GM12874 (cell line): Measurements from ENCODE around the gene ZNF442.

ENCODE experiments used
- TF ChIP-seq, protein P1 (sequence below): IDR thresholded peaks from 2 replicates; pipeline ENCODE4 v1.5.1; 2011; ENCODE audit warnings: low read depth, mild to moderate bottlenecking, control low read depth, low read length, moderate library complexity; ENCODE audit not compliant: insufficient read depth

The ZNF442 gene

DNA sequence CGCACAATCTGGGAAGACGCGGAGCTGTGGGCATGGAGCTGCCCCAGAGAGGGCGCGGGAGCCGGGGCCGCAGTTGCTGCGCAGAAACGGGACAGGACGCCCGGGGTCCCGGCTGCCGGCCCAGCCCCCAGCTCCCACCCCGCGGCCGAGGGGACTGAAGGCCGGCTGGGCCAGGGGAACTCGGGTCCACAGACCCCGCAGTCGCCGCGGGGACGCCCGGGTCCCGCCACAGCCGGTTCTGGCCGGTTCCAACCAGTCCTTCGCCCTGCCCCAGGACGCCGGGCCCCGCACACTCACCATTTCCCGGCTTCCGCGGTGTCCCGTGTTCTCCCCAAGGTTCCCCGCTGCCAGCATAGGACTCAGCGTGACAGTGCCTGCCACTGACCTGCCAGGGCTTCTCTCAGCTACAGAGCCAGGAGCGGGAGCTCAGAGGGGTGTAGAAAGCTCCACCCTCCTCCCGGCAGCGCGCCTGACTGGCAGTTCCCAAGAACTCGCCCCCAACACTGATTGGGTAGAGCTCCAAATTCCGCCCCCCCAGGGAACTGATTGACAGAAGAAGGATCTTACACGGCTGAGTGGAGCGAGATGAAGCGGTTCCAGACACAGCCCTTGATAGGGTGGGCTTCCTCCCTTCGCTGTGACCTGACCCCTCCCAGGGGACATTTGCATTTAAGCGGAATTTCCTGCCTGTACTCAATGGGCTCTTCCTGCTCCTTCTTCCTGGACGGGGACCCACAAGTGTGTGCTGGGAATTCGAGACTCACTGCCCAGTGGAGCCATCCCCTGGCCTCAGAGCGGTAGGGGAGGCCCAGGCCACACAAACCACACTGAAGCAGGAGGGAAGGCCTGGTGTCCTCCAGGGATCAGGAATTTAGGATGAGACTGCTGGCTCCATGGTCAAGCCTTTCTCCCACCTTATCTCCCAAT lies at the start of gene ZNF442:
ZNF442 (minus strand) TSS at position 448 of the 927 bp plus-strand sequence. CDS start 2,052 bp downstream, outside the sequence.
- TF ChIP-seq, protein P1, sequence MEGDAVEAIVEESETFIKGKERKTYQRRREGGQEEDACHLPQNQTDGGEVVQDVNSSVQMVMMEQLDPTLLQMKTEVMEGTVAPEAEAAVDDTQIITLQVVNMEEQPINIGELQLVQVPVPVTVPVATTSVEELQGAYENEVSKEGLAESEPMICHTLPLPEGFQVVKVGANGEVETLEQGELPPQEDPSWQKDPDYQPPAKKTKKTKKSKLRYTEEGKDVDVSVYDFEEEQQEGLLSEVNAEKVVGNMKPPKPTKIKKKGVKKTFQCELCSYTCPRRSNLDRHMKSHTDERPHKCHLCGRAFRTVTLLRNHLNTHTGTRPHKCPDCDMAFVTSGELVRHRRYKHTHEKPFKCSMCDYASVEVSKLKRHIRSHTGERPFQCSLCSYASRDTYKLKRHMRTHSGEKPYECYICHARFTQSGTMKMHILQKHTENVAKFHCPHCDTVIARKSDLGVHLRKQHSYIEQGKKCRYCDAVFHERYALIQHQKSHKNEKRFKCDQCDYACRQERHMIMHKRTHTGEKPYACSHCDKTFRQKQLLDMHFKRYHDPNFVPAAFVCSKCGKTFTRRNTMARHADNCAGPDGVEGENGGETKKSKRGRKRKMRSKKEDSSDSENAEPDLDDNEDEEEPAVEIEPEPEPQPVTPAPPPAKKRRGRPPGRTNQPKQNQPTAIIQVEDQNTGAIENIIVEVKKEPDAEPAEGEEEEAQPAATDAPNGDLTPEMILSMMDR = 0 out of 2 replicates have a peak, but pooled peaks have one; percentile 15

DNA sequence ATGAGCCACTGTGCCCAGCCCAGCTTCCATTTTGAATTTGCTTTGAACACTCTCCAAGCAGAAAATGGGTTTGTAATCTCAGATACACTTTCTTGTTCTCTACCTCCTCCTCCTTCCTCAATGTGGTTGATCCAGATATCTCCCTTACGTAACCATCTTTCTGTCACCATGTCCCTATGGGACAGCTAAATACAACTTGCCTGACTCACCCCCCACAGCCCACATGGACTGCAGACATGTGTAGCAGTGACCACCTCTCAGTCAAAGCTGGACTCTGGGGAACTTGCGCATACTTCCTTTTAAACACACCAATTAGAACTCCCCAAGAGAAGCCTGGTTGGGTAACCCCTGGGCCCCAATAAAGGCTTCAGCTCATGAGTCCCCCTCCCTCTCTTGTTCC lies 46.4 kb upstream of the ZNF442 start:
- TF ChIP-seq, protein P1 = no peak

DNA sequence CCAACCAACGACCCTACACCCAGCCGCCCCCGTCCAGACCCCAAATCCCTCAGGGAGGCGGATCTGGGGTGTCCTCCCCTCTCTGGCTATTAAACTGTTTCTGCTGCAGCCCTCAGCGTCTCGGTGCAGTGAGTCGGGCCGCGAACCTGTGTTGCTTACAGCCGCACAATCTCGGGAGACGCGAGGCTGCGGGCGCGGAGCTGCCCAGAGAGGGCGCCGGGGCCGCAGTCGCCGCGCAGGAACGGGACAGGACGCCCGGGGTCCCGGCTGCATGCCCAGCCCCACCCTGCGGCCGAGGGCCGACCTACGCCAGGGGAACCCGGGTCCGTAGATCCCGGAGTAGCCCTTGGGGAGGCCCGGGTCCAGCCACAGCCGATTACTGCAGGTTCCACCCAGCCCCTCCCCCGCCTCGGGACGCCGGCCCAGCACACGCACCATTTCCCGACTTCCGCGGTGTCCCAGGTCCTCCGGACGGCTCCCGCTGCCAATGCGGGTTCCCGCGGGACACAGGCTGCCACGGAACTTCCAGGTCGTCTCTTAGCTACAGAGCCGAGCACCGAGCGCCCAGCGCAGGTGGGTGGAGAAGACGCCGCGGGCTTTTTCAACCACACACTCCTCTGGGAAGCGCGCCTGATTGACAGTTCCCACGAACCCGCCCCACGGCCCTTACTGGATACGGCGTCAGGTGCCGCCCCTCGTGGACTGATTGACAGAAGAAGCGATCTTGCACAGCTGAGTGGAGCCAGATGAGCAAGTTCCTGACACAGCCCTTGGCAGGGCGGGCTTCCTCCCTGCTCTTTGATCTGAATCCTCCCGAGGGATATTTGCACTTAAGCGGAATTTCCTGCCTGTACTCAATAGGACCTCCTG lies 35.4 kb upstream of the ZNF442 start, which contains the start of gene ZNF799:
ZNF799 (minus strand) TSS at position 639 of the 870 bp plus-strand sequence; CDS start at position 438, 201 bp downstream.
- TF ChIP-seq, protein P1 = 0 out of 2 replicates have a peak, but pooled peaks have one; percentile 15

DNA sequence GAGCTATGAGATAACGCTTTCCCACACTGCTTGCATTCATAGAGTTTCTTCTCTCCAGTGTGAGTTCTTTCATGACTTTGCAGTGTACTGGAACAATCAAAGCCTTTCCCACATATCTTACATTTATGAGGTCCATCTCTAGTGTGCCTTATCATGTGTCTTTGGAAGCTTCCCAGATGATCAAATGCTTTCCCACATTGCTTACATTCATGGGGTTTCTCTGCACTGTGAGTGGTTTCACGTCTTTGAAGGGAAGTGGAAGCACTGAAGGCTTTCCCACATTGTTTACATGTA lies 14.9 kb upstream of the ZNF442 start:
- TF ChIP-seq, protein P1 = no peak

DNA sequence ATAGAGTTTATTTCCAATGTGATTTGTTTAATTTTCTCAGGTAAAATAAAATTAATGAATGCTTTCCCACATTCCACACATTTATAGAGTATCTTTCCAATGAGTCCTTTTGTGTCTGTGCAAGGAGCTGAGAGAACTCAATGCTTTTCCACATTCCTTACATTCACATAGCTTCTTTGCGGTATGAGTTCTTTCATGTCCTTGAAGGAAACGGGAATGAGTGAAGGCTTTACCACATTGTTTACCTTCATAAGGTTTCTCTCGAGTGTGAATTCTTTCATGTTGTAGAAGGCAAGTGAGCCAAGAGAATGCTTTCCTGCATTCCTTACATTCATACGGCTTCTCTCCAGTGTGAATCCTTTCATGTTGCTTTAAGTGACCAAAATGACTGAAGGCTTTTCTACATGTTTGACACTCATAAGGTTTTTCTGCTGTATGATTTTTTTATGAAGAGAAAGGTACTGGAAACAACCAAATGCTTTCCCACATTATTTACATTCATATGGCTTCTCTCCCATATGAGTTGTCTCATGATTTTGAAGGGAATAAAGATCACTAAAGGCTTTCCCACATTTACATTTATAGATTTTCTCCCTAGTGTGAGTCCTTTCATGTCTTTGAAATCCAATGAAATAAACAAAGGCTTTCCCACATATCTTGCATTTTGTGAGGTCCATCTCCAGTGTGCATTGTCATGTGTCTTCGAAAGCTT lies 14.4 kb upstream of the ZNF442 start:
- TF ChIP-seq, protein P1 = no peak

DNA sequence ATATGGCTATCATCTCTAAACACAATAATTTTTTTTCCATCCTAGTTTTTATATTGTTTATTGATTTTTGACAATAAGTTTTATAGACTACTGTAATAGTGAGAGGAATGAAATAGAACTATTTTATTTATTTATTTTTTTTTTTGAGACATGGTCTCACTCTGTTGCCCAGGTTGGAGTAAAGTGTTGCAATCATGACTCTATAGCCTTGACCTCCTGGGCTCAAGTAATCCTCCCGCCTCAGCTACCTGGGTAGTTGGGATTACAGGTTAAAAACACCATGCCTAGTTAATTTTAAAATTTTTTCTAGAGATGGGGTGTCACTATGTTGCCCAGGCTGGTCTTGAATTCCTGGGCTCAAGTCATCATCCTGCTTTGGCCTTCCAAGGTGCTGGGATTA lies 8.5 kb upstream of the ZNF442 start:
- TF ChIP-seq, protein P1 = no peak
